ENCODE results near the gene GDPGP1.

GDPGP1 gene

DNA sequence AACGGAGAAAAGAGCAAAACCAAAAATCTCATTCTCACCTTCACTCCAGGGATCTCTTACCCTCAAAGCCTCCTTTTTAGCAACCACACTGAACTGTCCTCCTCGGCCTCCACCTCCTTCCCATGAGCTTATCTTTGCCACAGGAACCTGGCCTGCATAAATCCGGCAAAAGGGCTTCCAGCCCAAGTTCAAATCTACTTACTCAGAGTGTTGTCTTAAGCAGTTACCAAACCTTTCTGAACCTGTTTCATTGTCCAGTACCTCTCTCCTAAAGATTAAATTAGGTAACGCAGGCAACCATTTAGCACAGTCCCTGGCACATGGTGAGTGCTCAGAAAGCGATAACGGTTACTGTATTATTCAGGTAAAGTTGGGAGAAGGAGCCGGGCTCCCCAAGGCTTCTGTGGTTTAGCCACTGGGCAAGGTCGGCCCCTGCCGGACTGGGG is 1.0 kb upstream of the GDPGP1 start:
- TF ChIP-seq, protein P1, sequence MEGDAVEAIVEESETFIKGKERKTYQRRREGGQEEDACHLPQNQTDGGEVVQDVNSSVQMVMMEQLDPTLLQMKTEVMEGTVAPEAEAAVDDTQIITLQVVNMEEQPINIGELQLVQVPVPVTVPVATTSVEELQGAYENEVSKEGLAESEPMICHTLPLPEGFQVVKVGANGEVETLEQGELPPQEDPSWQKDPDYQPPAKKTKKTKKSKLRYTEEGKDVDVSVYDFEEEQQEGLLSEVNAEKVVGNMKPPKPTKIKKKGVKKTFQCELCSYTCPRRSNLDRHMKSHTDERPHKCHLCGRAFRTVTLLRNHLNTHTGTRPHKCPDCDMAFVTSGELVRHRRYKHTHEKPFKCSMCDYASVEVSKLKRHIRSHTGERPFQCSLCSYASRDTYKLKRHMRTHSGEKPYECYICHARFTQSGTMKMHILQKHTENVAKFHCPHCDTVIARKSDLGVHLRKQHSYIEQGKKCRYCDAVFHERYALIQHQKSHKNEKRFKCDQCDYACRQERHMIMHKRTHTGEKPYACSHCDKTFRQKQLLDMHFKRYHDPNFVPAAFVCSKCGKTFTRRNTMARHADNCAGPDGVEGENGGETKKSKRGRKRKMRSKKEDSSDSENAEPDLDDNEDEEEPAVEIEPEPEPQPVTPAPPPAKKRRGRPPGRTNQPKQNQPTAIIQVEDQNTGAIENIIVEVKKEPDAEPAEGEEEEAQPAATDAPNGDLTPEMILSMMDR (conservative IDR thresholded peaks at IDR 0.05; ENCODE audit: low read depth, low read length): peak; percentile 58
- DNase-seq (ENCODE audit: low read depth): peak; percentile 45
- peak overlapping the region; percentile 85 for H3K4me3 ChIP-seq (ENCODE audit: low read depth, low read length)

DNA sequence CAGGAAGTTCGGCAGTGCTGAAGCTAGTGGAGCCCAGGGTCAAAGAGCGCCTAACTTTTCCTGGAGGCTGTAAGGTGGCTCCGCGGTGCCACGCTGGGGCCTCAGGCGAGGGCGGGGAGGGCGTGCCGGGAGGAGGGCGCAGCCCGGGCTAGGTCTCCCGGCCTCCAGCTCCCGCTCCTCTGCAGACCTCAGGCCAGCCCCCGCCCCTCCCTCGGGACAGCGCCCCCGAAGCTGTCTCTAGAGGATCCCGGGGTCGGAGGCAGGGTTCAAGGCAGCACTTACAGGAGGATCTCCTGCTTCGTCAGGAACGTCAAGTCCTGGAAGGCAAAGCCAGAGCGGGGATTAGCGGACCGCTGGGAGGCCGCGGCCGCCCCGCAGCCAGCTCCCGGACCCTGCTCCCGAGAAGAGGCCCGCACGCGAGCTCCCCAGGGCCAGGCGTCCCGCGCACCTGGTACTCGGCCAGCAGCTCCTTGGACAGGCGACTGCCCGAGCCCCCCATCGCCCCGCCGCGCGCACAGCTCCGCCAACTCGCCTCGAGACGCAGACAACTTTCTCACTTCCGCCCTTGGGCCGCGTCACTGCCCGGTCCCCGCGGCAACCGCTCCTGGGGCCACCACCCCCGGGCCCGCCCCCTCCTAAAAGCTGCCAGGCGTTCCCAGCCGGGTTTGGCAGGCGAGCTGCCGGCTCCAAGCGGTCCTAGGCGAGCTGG is 468 bp upstream of the GDPGP1 start, which contains the start of gene CIB1:
Gene CIB1 (minus strand): TSS at position 555 of the 709 bp plus-strand sequence. CDS start 56 bp downstream, at position 499.
- DNase-seq (ENCODE audit: low read depth): peak; percentile 97
- peak within 1 kb of the TSS; percentile 85 for H3K4me3 ChIP-seq (ENCODE audit: low read depth, low read length)
- TF ChIP-seq, protein P1 (conservative IDR thresholded peaks at IDR 0.05; ENCODE audit: low read depth, low read length): no peak

DNA sequence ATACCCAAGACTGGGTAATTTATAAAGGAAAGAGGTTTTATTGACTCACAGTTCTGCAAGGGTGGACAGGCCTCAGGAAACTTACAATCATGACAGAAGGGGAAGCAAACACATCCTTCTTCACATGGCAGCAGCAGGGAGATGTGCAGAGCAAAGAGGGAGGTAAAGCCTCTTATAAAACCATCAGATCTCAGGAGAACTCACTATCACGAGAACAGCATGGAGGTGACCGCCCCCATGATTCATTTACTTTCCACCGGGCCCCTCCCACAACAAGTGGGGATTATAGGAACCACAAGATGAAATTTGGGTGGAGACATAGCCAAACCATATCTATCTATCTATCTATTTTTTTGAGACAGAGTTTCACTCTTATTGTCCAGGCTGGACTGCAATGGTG is 5.4 kb downstream of the GDPGP1 start:
- TF ChIP-seq, protein P1 (conservative IDR thresholded peaks at IDR 0.05; ENCODE audit: low read depth, low read length): no peak
- H3K4me3 ChIP-seq (ENCODE audit: low read depth, low read length): no peak overlapping the region
- no peak for DNase-seq (ENCODE audit: low read depth)

DNA sequence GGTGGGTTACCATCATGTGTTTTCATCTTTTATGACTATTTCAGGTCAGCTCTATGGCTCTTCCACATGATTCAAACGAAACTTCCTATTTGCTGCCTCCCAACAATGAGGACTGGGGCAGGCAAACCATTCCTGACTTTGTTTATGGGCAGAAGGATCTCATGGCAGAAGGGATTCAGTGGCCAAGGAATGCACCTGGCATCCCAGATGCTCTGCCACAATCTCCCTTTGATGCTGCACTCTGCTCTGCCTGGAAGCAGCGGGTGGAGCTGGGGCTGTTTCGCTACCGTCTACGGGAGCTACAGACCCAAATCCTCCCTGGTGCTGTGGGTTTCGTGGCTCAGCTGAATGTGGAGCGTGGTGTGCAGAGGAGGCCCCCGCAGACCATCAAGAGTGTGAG is 6.8 kb downstream of the GDPGP1 start:
- no peak overlapping the region for H3K4me3 ChIP-seq (ENCODE audit: low read depth, low read length)
- no peak for DNase-seq (ENCODE audit: low read depth)
- TF ChIP-seq, protein P1 (conservative IDR thresholded peaks at IDR 0.05; ENCODE audit: low read depth, low read length): no peak

DNA sequence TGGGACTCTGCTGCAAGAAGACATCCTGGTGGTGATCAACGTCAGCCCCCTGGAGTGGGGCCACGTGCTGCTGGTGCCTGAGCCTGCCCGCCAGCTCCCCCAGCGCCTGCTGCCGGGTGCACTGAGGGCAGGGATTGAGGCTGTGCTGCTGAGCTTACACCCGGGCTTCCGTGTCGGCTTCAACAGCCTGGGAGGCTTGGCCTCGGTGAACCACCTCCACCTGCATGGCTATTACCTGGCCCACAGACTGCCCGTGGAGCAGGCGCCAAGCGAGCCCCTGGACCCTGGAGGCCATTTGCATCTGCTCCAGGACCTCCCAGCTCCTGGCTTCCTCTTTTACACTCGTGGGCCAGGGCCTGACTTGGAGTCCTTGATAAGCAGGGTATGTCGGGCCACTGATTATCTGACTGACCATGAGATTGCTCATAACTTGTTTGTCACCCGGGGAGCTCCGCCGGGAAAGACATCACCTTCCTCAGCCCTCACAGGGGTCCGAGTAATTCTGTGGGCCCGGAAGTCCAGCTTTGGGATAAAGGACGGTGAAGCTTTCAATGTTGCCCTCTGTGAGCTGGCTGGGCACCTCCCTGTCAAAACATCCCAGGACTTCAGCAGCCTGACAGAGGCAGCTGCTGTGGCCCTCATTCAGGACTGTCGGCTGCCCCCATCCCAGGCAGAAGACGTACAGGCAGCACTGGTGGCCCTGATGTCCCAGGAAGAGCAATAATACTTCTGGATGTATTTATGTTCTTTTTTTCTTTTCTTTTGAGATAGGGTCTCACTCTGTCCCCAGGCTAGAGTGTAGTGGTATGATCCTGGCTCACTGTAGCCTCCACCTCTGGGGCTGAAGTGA is 7.6 kb downstream of the GDPGP1 start:
- H3K4me3 ChIP-seq (ENCODE audit: low read depth, low read length): no peak overlapping the region
- DNase-seq (ENCODE audit: low read depth): no peak
- TF ChIP-seq, protein P1 (conservative IDR thresholded peaks at IDR 0.05; ENCODE audit: low read depth, low read length): no peak

DNA sequence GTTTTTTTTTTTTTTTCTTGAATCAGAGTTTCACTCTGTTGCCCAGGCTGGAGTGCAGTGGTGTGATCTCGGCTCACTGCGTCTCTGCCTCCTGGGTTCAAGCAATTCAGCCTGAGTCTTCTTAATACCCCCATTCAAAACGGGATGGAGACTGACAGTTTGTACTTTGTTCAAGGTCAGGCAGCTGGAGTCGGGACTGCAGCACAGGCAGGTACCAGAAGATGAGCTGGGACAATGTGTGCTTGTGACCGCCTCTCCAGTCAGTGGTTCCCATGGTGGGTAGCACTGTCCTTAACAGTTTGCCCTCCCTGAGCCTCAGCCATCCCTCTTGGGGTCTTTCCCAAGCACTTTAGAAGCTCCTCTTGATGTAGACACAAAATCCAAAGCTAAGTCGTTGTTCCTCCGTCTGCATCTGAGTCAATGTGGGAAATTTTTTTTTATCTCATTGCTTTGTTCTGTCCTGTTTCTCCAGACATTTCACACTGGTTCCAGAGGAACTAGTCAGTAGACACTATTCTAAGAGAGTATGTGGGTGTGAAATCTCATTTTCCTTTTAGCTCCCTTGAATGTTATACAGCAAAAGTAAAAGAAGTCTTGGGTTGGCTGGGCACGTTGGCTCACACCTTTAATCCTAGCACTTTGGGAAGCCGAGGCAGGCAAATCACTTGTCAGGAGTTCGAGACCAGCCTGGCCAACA is 10.1 kb downstream of the GDPGP1 start:
- TF ChIP-seq, protein P1 (conservative IDR thresholded peaks at IDR 0.05; ENCODE audit: low read depth, low read length): no peak
- DNase-seq (ENCODE audit: low read depth): no peak

More for the DNA sequence above, 10.1 kb downstream of the GDPGP1 start:
- no peak overlapping the region for H3K4me3 ChIP-seq (ENCODE audit: low read depth, low read length)
